Ishikawa (cell line): ENCODE results near the gene CPAMD8.

ENCODE experiments used
- CEBPB ChIP-seq: IDR thresholded peaks from 2 replicates; pipeline ENCODE4 v1.6.1; 2012
- CREB1 ChIP-seq: IDR thresholded peaks from 2 replicates; pipeline ENCODE4 v1.6.1; 2012; ENCODE audit warnings: low read depth
- EGR1 ChIP-seq: IDR thresholded peaks from 2 replicates; pipeline ENCODE4 v1.6.1; 2012
- EP300 ChIP-seq: IDR thresholded peaks from 2 replicates; pipeline ENCODE4 v1.6.1; 2012; ENCODE audit warnings: borderline replicate concordance
- FOXM1 ChIP-seq: IDR thresholded peaks from 2 replicates; pipeline ENCODE4 v1.6.1; 2012; ENCODE audit warnings: low read depth, borderline replicate concordance
- NFIC ChIP-seq: IDR thresholded peaks from 2 replicates; pipeline ENCODE4 v1.6.1; 2012
- RAD21 ChIP-seq: IDR thresholded peaks from 2 replicates; pipeline ENCODE4 v1.6.1; 2012; ENCODE audit warnings: low read depth
- TAF1 ChIP-seq: IDR thresholded peaks from 2 replicates; pipeline ENCODE4 v1.6.1; 2012; ENCODE audit warnings: low read depth, mild to moderate bottlenecking
- TCF12 ChIP-seq: IDR thresholded peaks from 2 replicates; pipeline ENCODE4 v1.6.1; 2012; ENCODE audit warnings: low read depth
- TEAD4 ChIP-seq: IDR thresholded peaks from 2 replicates; pipeline ENCODE4 v1.6.1; 2012
- YY1 ChIP-seq: IDR thresholded peaks from 2 replicates; pipeline ENCODE4 v1.6.1; 2012; ENCODE audit warnings: low read depth
- ZBTB7A ChIP-seq: IDR thresholded peaks from 2 replicates; pipeline ENCODE4 v1.6.1; 2012; ENCODE audit warnings: low read depth
- TF ChIP-seq, protein P1 (sequence below): IDR thresholded peaks from 2 replicates; pipeline ENCODE4 v1.6.1; 2012
- TF ChIP-seq, protein P2 (sequence below): IDR thresholded peaks from 2 replicates; pipeline ENCODE4 v1.6.1; 2012; ENCODE audit warnings: low read depth, mild to moderate bottlenecking
- TF ChIP-seq, protein P3 (sequence below): IDR thresholded peaks from 2 replicates; pipeline ENCODE4 v1.6.1; 2012

The CPAMD8 gene

DNA sequence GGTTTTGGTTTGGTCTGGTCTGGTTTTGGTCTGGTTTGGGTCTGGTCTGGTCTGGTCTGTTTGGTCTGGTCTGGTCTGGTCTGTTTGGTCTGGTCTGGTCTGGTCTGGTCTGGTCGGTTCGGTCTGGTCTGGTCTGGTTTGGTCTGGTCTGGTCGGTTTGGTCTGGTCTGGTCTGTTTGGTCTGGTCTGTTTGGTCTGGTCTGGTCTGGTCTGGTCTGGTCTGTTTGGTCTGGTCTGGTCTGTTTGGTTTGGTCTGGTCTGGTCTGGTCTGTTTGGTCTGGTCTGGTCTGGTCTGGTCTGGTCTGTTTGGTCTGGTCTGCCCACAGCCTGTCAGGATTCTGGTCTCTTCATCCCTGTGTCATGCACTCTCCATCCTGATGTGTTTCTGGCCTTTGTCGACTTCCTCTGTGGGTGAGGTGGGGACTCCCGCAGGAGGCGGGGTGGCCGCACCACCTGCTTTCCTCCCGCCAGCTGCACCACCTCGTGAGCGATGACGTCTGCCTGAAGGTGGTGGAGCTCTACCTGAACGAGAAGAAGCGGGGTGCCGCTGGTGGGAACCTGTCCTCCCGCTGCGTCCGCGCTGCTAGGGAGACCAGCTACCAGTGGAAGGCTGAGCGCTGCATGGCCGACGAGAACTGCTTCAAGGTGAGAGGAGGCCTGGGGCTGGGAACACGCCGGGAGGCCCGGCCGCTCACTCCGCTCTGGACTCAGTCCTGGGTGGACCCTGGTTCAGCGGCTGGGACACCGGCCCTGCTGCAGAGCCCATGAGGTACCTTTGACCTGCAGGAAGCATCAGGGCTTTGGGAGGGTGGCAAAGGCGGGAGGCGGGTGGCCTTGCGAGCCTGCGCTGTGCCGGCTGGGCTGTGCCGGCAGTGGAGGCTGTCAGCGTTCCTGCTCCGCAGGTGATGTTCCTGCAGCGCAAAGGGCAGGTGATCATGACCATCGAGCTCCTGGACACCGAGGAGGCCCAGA is 150.7 kb downstream of the CPAMD8 start:
- TF ChIP-seq, protein P1, sequence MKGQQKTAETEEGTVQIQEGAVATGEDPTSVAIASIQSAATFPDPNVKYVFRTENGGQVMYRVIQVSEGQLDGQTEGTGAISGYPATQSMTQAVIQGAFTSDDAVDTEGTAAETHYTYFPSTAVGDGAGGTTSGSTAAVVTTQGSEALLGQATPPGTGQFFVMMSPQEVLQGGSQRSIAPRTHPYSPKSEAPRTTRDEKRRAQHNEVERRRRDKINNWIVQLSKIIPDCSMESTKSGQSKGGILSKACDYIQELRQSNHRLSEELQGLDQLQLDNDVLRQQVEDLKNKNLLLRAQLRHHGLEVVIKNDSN: no peak
- TF ChIP-seq YY1: no peak
- TF ChIP-seq EGR1: no peak
- TF ChIP-seq ZBTB7A: no peak
- TF ChIP-seq TEAD4: no peak
- no peak for TF ChIP-seq TAF1
- TF ChIP-seq RAD21: no peak
- TF ChIP-seq, protein P2, sequence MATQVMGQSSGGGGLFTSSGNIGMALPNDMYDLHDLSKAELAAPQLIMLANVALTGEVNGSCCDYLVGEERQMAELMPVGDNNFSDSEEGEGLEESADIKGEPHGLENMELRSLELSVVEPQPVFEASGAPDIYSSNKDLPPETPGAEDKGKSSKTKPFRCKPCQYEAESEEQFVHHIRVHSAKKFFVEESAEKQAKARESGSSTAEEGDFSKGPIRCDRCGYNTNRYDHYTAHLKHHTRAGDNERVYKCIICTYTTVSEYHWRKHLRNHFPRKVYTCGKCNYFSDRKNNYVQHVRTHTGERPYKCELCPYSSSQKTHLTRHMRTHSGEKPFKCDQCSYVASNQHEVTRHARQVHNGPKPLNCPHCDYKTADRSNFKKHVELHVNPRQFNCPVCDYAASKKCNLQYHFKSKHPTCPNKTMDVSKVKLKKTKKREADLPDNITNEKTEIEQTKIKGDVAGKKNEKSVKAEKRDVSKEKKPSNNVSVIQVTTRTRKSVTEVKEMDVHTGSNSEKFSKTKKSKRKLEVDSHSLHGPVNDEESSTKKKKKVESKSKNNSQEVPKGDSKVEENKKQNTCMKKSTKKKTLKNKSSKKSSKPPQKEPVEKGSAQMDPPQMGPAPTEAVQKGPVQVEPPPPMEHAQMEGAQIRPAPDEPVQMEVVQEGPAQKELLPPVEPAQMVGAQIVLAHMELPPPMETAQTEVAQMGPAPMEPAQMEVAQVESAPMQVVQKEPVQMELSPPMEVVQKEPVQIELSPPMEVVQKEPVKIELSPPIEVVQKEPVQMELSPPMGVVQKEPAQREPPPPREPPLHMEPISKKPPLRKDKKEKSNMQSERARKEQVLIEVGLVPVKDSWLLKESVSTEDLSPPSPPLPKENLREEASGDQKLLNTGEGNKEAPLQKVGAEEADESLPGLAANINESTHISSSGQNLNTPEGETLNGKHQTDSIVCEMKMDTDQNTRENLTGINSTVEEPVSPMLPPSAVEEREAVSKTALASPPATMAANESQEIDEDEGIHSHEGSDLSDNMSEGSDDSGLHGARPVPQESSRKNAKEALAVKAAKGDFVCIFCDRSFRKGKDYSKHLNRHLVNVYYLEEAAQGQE: no peak
- no peak for TF ChIP-seq CREB1
- TF ChIP-seq EP300: no peak
- no peak for TF ChIP-seq TCF12
- TF ChIP-seq CEBPB: no peak
- TF ChIP-seq NFIC: no peak
- TF ChIP-seq, protein P3, sequence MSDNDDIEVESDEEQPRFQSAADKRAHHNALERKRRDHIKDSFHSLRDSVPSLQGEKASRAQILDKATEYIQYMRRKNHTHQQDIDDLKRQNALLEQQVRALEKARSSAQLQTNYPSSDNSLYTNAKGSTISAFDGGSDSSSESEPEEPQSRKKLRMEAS: no peak
- no peak for TF ChIP-seq FOXM1

DNA sequence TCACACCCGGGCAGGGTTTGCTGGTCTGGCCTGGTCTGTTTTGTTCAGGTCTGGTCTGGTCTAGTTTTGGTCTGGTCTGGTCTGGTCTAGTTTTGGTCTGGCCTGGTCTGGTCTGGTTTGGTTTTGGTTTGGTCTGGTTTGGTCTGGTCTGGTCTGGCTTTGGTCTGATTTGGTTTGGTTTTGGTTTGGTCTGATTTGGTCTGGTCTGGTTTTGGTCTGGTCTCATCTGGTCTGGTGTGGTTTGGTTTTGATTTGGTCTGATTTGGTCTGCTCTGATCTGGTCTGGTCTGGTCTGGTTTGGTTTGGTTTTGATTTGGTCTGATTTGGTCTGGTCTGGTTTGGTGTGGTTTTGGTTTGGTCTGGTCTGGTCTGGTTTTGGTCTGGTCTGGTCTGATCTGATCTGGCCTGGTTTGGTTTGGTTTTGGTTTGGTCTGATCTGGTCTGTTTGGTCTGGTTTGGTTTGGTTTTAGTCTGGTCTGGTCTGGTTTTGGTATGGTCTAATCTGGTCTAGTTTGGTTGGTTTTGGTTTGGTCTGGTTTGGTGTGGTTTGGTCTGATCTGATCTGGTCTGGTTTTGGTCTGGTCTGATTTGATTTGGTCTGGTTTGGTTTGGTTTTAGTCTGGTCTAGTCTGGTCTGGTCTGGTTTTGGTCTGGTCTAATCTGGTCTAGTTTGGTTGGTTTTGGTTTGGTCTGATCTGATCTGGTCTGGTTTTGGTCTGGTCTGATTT is 152.2 kb downstream of the CPAMD8 start:
- TF ChIP-seq FOXM1 (no peak), EP300 (no peak), RAD21 (no peak), YY1 (no peak), ZBTB7A (no peak)

DNA sequence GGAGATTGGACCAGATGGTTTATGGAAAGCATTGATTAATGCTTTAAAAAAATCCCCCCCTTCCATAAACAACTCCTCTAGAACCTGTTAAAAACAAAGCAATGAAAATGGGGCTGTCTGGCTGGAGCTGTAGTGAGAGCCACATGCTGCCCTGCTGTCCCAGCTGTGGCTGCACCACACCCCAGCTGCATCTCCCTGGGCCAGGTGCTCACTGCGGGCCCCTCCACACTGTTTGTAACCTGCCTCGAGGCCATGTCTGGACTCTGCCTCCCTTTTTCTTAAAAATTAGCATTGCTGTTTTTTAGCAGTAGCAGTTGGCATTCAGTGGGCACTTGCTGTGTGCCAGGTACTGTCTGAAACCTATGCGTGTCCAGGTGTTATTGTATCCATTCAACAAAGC is 153.0 kb downstream of the CPAMD8 start:
- TF ChIP-seq, protein P1: no peak
- TF ChIP-seq CEBPB: no peak
- TF ChIP-seq, protein P3: no peak

DNA sequence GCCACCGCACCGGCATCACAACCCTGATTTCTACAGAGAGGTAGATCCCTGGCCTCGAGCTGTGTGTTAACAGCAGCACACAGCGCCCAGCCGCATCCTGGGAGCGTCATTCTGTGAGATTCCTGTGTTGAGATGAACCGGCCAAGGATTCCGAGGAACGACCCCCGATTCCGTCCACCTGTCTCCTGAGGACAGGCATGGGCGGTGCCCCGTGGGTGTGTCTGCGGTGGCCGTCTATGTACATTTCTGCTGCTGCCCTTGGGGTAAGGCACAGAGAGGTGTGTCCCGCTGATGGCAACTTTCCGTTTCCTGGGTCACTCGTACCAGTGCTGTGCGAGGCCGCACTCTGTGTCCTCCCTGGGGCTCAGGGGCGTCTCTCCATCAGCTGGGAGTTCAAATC is 153.9 kb downstream of the CPAMD8 start:
- TF ChIP-seq YY1: no peak
- no peak for TF ChIP-seq TAF1
- TF ChIP-seq NFIC: no peak
- TF ChIP-seq CREB1: no peak
- no peak for TF ChIP-seq EGR1
- TF ChIP-seq, protein P3: no peak
- no peak for TF ChIP-seq ZBTB7A

DNA sequence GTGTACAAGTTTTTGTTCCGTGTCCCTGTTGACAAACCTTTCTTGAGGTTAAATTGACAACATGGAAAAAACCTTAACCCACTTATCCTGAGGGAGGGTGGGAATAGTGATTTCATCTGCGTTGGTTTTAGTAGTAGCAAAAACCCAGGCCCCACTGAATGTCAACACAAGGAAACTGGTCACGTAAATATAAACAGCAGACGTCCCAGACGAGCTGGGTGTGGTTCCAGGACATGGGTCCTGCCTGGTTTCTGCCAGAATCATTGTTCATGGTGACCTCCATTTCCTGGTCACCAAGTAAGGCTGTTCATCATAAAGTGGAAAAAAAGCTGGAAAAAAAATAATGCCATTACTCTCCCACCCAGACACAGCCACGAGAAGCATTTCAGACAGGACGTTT is 154.7 kb downstream of the CPAMD8 start:
- TF ChIP-seq CREB1 (no peak), CEBPB (no peak), ZBTB7A (no peak), EGR1 (no peak), FOXM1 (no peak), RAD21 (no peak), TEAD4 (no peak), YY1 (no peak)
- TF ChIP-seq, protein P3: no peak

DNA sequence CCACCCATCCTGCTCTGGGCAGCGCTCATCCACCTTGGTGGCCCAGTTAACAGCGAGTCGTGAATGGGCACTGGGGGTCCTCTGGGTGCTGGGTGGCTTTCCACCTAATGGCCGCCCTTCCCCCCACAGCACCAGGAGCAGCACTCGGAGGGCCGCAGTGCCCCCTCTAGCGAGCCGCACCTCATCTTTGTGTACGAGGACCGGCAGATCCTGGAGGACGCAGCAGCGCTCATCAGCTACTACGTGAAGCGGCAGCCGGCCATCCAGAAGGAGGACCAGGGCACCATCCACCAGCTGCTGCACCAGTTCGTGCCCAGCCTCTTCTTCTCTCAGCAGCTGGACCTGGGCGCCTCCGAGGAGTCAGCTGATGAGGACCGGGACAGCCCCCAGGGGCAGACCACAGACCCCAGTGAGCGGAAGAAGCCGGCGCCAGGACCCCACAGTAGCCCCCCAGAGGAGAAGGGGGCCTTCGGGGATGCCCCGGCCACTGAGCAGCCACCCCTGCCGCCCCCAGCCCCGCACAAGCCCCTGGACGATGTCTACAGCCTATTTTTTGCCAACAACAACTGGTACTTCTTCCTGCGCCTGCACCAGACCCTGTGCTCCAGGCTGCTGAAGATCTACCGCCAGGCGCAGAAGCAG is 157.2 kb downstream of the CPAMD8 start:
- TF ChIP-seq EGR1 (no peak), ZBTB7A (no peak), TEAD4 (no peak), TCF12 (no peak), TAF1 (no peak), YY1 (no peak), CEBPB (no peak), RAD21 (no peak), EP300 (no peak)
